CD14-positive monocyte (primary cell): ENCODE measurements around the gene TAF4. TPM values are rescaled to one million over a fixed set of nuclear protein-coding genes. Genes with fewer than 3 reads are reported as not detected.

Experiments
- DNase-seq, 3 donors: peaks; one replicate each; pipeline ENCODE4 v3.0.0-alpha.2; 2011 to 2022
- H2AFZ ChIP-seq: 2 replicates; pipeline ENCODE4 v1.6.0; 2012; ENCODE audit warnings: mild to moderate bottlenecking, low read depth, low read length, inconsistent platforms; ENCODE audit not compliant: insufficient read depth, poor library complexity, severe bottlenecking
- H3K27ac ChIP-seq, 2 donors: 1 replicate in 1 of 2; 2 replicates in 1 of 2; pipeline ENCODE4 v1.5.1; 2012 to 2013; ENCODE audit warnings: low read length in 2 of 2, control low read depth in 1 of 2, inconsistent platforms in 1 of 2, low read depth in 1 of 2, mild to moderate bottlenecking in 1 of 2
- H3K27me3 ChIP-seq, 2 donors: one replicate each; pipeline versions ENCODE4 v1.6.0 to v1.6.1; 2011 to 2013; ENCODE audit warnings: low read length in 2 of 2; ENCODE audit not compliant: control insufficient read depth in 2 of 2, insufficient read depth in 2 of 2
- H3K36me3 ChIP-seq, 2 donors: replicated peaks in 1 of 2; 1 replicate in 1 of 2; 2 replicates in 1 of 2; pipeline versions ENCODE4 v1.5.1 to v1.6.1; 2012 to 2013; ENCODE audit warnings: low read length in 2 of 2, control low read depth in 1 of 2, inconsistent platforms in 1 of 2, mild to moderate bottlenecking in 1 of 2; ENCODE audit not compliant: insufficient read depth in 2 of 2, control insufficient read depth in 1 of 2
- H3K4me1 ChIP-seq, 2 donors: 1 replicate in 1 of 2; 2 replicates in 1 of 2; pipeline versions ENCODE4 v1.5.1 to v1.6.1; 2012 to 2013; ENCODE audit warnings: low read length in 2 of 2, control low read depth in 1 of 2, inconsistent platforms in 1 of 2, mild to moderate bottlenecking in 1 of 2, moderate library complexity in 1 of 2; ENCODE audit not compliant: insufficient read depth in 2 of 2, control insufficient read depth in 1 of 2
- H3K4me2 ChIP-seq: replicated peaks from 2 replicates; pipeline ENCODE3; 2012; ENCODE audit warnings: low read length, moderate library complexity, mild to moderate bottlenecking; ENCODE audit not compliant: poor library complexity, severe bottlenecking; ENCODE audit errors: extremely low read depth
- H3K4me3 ChIP-seq, 3 experiments: fragments of 200-600 bp in 1 of 3; sonication (generic) in 1 of 3; replicated peaks in 1 of 3; 1 replicate in 2 of 3; 2 replicates in 1 of 3; pipeline ENCODE4 v1.5.1; 2011 to 2013; ENCODE audit warnings: low read length in 3 of 3, mild to moderate bottlenecking in 3 of 3, control low read depth in 2 of 3, low read depth in 2 of 3, inconsistent platforms in 1 of 3, moderate library complexity in 1 of 3
- H3K79me2 ChIP-seq: 2 replicates; pipeline ENCODE4 v1.6.0; 2012; ENCODE audit warnings: mild to moderate bottlenecking, control low read depth, inconsistent platforms, low read length, moderate library complexity; ENCODE audit not compliant: insufficient read depth
- H3K9ac ChIP-seq: 2 replicates; pipeline ENCODE4 v1.6.0; 2017; ENCODE audit warnings: low read length, mild to moderate bottlenecking; ENCODE audit not compliant: insufficient read depth, poor library complexity, severe bottlenecking
- H3K9me3 ChIP-seq, 2 donors: replicated peaks in 1 of 2; 1 replicate in 1 of 2; 2 replicates in 1 of 2; pipeline versions ENCODE4 v1.5.1 to v1.6.1; 2012 to 2013; ENCODE audit warnings: low read length in 2 of 2, control low read depth in 1 of 2; ENCODE audit not compliant: control insufficient read depth in 1 of 2, insufficient read depth in 1 of 2
- H4K20me1 ChIP-seq: 2 replicates; pipeline ENCODE4 v1.6.0; 2012; ENCODE audit warnings: mild to moderate bottlenecking, low read length, control low read depth, moderate library complexity; ENCODE audit not compliant: insufficient read depth
- H3K27ac Mint-ChIP-seq, 7 donors: one replicate each; pipeline ENCODE4 v1.8.0; 2020; ENCODE audit warnings: mild to moderate bottlenecking in 7 of 7, mixed read lengths in 7 of 7, moderate library complexity in 6 of 7, inconsistent platforms in 2 of 7
- H3K27me3 Mint-ChIP-seq, 3 donors: one replicate each; pipeline ENCODE4 v1.8.0; 2021 to 2022; ENCODE audit warnings: low read depth in 3 of 3, mild to moderate bottlenecking in 3 of 3, mixed read lengths in 3 of 3, moderate library complexity in 3 of 3, inconsistent platforms in 1 of 3
- H3K36me3 Mint-ChIP-seq, 2 donors: one replicate each; pipeline ENCODE4 v1.8.0; 2020; ENCODE audit warnings: mixed read lengths in 2 of 2, inconsistent platforms in 1 of 2, mild to moderate bottlenecking in 1 of 2
- H3K4me1 Mint-ChIP-seq: one replicate; pipeline ENCODE4 v1.8.0; 2020; ENCODE audit warnings: mild to moderate bottlenecking, mixed read lengths
- H3K4me3 Mint-ChIP-seq, 2 donors: one replicate each; pipeline ENCODE4 v1.8.0; 2020; ENCODE audit warnings: mild to moderate bottlenecking in 2 of 2, mixed read lengths in 2 of 2, moderate library complexity in 1 of 2
- H3K9me3 Mint-ChIP-seq, 7 donors: one replicate each; pipeline ENCODE4 v1.8.0; 2020 to 2022; ENCODE audit warnings: mixed read lengths in 7 of 7, mild to moderate bottlenecking in 6 of 7, moderate library complexity in 6 of 7, inconsistent platforms in 2 of 7
- WGBS: methylation state at CpG from one replicate; pipeline ENCODE4 v1.1.5; 2013; ENCODE audit warnings: missing lambda C conversion rate; ENCODE audit not compliant: insufficient coverage; 5-methylcytosine and 5-hydroxymethylcytosine counted together
- intact Hi-C, 2 donors: fragments of 100-400 bp; cut with micrococcal nuclease; formaldehyde crosslinking; loops; one replicate each; pipeline versions ENCODE4 v1.15.0 to v1.15.1; 2023
- polyA plus RNA-seq, 3 donors: library from polyadenylated mRNA; depleted of rRNA in 1 of 3; unstranded in 2 of 3; stranded (reverse) in 1 of 3; fragments of 300-500 nt in 2 of 3; fragments of >200 nt in 1 of 3; fragmentation: Illumina TruSeq in 2 of 3; gene quantifications; 1 replicate in 2 of 3; 2 replicates in 1 of 3; pipeline ENCODE4 v1.2.3, GENCODE V29; 2012 to 2021
- TF ChIP-seq, protein P1 (sequence below): fragments of 200-600 bp; IDR thresholded peaks from one replicate; pipeline ENCODE4 v1.8.0; 2022; ENCODE audit warnings: antibody characterized with exemption, mild to moderate bottlenecking

Gene TAF4
- polyA plus RNA-seq, 3 donors = 0.48 to 14.9 (median 0.99) TPM

DNA sequence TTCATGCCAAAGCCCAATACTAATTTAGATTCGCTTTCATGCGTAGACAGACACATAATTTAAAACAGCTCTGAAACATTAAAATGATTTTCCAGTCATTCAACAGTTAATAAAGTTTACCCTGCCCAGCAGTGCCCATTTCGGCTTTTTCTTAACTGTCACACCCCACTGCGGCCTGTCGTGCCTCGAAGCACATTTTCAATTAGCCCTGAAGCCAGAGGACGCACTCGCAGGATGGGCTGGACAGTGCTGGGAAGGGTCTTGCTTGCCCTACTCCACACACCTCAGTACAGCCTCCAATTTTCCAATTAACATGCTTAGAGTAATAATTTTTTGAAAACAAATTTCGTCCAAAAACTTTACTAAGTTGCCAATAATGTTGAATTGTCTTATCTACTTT, 35.3 kb downstream of the TAF4 start:
- no peak for DNase-seq
- Histone ChIP-seq H4K20me1 (peaks cover 83% of the 10 kb centered on the region), H3K27me3 (no peaks in the 10 kb centered on the region), H3K4me3 (no peak overlapping the region), H3K4me1 (no peaks in the 10 kb centered on the region), H3K79me2 (peaks cover 94% of the 10 kb centered on the region), H3K9me3 (no peaks in the 10 kb centered on the region), H2AFZ (no peak overlapping the region), H3K36me3 (no peaks in the 10 kb centered on the region), H3K4me2 (no peak overlapping the region), H3K9ac (no peak overlapping the region), H3K27ac (no peak overlapping the region)
- 94% methylated on average over 8 of the region's 9 CpGs for WGBS
- peak overlapping the region in 2 of 7 donors; percentile 22 to 26 for H3K27ac Mint-ChIP-seq
- TF ChIP-seq, protein P1, sequence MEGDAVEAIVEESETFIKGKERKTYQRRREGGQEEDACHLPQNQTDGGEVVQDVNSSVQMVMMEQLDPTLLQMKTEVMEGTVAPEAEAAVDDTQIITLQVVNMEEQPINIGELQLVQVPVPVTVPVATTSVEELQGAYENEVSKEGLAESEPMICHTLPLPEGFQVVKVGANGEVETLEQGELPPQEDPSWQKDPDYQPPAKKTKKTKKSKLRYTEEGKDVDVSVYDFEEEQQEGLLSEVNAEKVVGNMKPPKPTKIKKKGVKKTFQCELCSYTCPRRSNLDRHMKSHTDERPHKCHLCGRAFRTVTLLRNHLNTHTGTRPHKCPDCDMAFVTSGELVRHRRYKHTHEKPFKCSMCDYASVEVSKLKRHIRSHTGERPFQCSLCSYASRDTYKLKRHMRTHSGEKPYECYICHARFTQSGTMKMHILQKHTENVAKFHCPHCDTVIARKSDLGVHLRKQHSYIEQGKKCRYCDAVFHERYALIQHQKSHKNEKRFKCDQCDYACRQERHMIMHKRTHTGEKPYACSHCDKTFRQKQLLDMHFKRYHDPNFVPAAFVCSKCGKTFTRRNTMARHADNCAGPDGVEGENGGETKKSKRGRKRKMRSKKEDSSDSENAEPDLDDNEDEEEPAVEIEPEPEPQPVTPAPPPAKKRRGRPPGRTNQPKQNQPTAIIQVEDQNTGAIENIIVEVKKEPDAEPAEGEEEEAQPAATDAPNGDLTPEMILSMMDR = no peak
- H3K4me3 Mint-ChIP-seq = no peak overlapping the region
- H3K36me3 Mint-ChIP-seq = peaks cover 6 to 10% of the 10 kb centered on the region in 2 donors
- H3K27me3 Mint-ChIP-seq = peaks cover 0 to 1% (median 0%) of the 10 kb centered on the region in 3 donors
- H3K9me3 Mint-ChIP-seq = peaks cover 0 to 6% (median 1%) of the 10 kb centered on the region in 7 donors
- intact Hi-C loops = no loop called here
- H3K4me1 Mint-ChIP-seq = peaks cover 36% of the 10 kb centered on the region

DNA sequence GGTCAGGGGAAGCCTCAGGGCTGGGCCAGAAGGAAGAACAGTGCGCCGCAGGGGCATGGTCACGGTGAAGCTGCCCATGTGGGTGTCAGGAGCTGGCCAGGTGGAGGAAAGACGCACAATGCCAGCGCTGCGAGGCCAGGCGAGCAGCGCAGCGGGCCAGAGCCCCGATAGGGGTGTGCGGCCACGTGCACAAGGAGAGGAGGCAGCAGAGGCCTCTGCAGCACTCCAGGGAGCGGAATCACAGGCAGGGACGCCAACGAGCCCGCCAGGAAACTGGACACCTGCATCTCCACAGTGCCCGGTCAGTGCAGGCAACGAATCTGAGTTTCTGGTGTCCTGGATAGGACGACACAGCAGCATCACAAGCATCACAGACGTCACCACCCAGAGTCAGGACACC, 35.7 kb downstream of the TAF4 start:
- peaks cover 40% of the 10 kb centered on the region for H3K4me1 Mint-ChIP-seq
- H3K9me3 Mint-ChIP-seq = peaks cover 0 to 6% (median 0%) of the 10 kb centered on the region in 7 donors
- Histone ChIP-seq H3K4me1 (no peaks in the 10 kb centered on the region), H2AFZ (no peak overlapping the region), H4K20me1 (peaks cover 83% of the 10 kb centered on the region), H3K4me2 (no peak overlapping the region), H3K27ac (no peak overlapping the region), H3K27me3 (no peaks in the 10 kb centered on the region), H3K9me3 (no peaks in the 10 kb centered on the region), H3K36me3 (no peaks in the 10 kb centered on the region), H3K79me2 (peaks cover 94% of the 10 kb centered on the region), H3K9ac (no peak overlapping the region), H3K4me3 (no peak overlapping the region)
- WGBS = 99% methylated on average over 18 of the region's 20 CpGs
- peaks cover 0 to 1% (median 0%) of the 10 kb centered on the region in 3 donors for H3K27me3 Mint-ChIP-seq
- TF ChIP-seq, protein P1 = no peak
- H3K27ac Mint-ChIP-seq = peak overlapping the region in 1 of 7 donors; percentile 45
- intact Hi-C loops = no loop called here
- DNase-seq = no peak
- peaks cover 6 to 10% of the 10 kb centered on the region in 2 donors for H3K36me3 Mint-ChIP-seq
- no peak overlapping the region for H3K4me3 Mint-ChIP-seq
